WERI-Rb-1 (cell line): ENCODE data around the gene RBPJL.

Experiments used
- DNase-seq: peaks from one replicate; pipeline ENCODE4 v3.0.0-alpha.2; 2020
- H3K27ac ChIP-seq: fragments of 250-450 bp; sonication (Bioruptor Pico); 2 replicates; pipeline ENCODE4 v1.5.1; 2020; ENCODE audit warnings: mild to moderate bottlenecking, moderate library complexity
- H3K27me3 ChIP-seq: fragments of 250-450 bp; sonication (Bioruptor Pico); 2 replicates; pipeline ENCODE4 v1.5.1; 2021; ENCODE audit warnings: mild to moderate bottlenecking, low read depth, moderate library complexity; ENCODE audit not compliant: insufficient read depth, severe bottlenecking
- H3K36me3 ChIP-seq: fragments of 250-450 bp; sonication (Bioruptor Pico); 2 replicates; pipeline ENCODE4 v1.5.1; 2020; ENCODE audit warnings: mild to moderate bottlenecking, moderate library complexity
- H3K4me3 ChIP-seq: 2 replicates; pipeline ENCODE4 v1.5.1; 2011; ENCODE audit warnings: low read depth, mild to moderate bottlenecking, control low read depth, low read length
- H3K9me3 ChIP-seq: fragments of 250-450 bp; sonication (Bioruptor Pico); 2 replicates; pipeline ENCODE4 v1.5.1; 2021; ENCODE audit warnings: mild to moderate bottlenecking, moderate library complexity; ENCODE audit not compliant: severe bottlenecking
- TF ChIP-seq, protein P1 (sequence below): IDR thresholded peaks from 2 replicates; pipeline ENCODE4 v1.5.1; 2011; ENCODE audit warnings: low read depth, mild to moderate bottlenecking, control low read depth, inconsistent platforms, low read length

Gene RBPJL

DNA sequence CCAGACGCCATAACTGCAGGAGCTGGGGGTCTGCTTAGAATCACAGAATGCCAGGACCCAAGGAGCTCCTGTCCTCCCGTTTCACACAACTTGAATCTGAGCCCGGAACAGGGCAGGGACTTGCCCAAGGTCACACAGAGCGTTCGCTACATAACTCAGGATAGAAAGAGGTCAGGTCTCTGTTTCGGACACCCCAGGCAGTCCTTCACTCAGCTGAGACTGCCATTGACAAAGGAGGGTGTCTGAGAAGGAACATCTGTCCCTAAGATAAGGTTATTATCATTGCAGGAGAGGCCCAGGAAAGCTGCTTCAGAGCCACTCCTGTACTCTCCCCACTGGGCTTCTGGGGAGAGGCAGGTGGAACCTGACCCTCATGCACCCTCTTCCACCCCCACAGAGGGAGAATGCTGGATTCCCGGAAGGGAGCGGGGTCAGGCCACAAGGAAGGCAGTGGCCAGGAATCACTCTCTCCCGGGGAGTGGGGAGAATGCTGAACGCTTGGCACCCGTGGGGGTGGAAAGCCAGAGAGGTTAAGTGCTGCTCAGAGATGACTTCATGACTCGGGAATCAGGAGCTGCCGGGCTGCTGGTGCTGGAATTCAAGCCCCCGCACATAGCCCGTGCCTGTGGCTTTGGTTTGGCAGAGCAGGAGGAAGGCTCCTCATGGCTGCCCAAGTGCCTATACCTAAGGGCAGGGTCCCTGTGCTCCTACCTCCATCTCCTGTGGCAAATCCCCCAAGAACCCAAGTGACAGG, 30.9 kb downstream of the RBPJL start:
- TF ChIP-seq, protein P1, sequence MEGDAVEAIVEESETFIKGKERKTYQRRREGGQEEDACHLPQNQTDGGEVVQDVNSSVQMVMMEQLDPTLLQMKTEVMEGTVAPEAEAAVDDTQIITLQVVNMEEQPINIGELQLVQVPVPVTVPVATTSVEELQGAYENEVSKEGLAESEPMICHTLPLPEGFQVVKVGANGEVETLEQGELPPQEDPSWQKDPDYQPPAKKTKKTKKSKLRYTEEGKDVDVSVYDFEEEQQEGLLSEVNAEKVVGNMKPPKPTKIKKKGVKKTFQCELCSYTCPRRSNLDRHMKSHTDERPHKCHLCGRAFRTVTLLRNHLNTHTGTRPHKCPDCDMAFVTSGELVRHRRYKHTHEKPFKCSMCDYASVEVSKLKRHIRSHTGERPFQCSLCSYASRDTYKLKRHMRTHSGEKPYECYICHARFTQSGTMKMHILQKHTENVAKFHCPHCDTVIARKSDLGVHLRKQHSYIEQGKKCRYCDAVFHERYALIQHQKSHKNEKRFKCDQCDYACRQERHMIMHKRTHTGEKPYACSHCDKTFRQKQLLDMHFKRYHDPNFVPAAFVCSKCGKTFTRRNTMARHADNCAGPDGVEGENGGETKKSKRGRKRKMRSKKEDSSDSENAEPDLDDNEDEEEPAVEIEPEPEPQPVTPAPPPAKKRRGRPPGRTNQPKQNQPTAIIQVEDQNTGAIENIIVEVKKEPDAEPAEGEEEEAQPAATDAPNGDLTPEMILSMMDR, result no peak
- peak overlapping the region; percentile 54 for H3K27ac ChIP-seq
- peaks cover 58% of the 10 kb centered on the region for H3K36me3 ChIP-seq
- H3K4me3 ChIP-seq, result no peak overlapping the region
- H3K27me3 ChIP-seq, result no peaks in the 10 kb centered on the region
- no peak for DNase-seq
- H3K9me3 ChIP-seq, result no peaks in the 10 kb centered on the region

DNA sequence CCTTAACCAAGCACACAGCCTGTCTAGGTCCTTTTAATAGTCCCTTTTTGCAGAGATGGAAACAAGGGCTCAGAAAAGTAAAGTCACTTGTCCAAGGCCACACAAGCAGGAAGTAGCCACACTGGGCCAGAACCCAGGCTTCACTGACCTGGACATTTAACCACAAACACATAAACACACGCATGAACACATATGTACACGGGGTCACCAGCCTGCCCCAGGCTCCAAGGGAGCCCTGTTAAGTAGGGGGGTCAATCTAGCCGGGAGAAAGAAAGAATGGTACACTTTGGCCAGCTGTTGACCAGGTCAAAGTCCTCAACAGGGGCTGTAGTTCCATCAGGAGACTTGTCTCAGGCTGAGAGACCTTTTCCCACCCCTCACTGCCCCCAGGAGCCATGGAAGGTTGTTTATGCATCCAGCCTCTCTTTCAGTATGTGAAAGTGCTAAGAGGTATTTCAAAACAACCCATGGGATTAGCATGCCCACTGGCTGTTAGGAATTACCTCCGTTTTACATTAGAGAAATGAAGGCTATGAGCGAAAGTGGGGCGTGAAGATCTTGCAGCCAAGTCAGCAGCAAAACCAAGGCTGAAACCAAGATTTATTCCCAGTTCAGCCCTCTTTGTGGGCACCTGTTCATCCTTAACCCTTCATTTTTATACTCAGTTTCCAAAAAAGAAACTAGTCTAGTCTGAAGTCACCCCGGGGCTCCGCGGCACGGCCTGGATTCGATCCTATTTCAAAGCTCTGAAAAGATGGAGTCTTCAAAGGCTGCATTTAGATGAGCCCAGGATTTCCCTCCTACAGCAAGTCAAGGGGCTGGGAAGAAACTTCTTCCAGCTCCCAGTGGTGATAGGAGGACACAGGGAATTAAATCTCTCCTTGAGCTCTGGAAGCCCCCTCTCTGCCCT, 31.7 kb downstream of the RBPJL start:
- TF ChIP-seq, protein P1, result no peak
- Histone ChIP-seq H3K36me3 (peaks cover 54% of the 10 kb centered on the region), H3K27me3 (no peaks in the 10 kb centered on the region), H3K27ac (peak overlapping the region; percentile 54), H3K9me3 (no peaks in the 10 kb centered on the region), H3K4me3 (no peak overlapping the region)
- no peak for DNase-seq

DNA sequence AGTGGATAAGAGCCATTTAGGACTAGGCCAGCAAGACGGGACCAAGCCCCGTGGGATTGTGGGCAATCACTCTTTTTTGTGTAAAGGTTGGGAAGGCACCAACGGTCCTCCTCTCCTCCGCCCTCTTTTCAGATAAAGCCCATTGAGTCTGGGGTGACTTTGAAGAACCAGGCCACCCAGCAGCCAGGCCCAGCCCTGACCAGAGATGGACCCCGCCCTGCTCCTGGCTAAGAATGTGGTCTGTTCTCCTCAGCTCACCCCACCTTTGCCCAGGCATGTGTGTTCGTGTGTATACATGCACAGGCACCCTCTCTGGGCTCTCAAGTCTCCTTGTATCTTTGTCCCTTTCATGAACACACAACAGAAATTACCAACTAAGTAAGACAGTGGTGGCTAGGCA, 32.4 kb downstream of the RBPJL start:
- H3K27ac ChIP-seq, result no peak overlapping the region
- peaks cover 51% of the 10 kb centered on the region for H3K36me3 ChIP-seq
- H3K4me3 ChIP-seq, result no peak overlapping the region
- H3K9me3 ChIP-seq, result no peaks in the 10 kb centered on the region
- TF ChIP-seq, protein P1, result no peak
- no peak for DNase-seq
- no peaks in the 10 kb centered on the region for H3K27me3 ChIP-seq

DNA sequence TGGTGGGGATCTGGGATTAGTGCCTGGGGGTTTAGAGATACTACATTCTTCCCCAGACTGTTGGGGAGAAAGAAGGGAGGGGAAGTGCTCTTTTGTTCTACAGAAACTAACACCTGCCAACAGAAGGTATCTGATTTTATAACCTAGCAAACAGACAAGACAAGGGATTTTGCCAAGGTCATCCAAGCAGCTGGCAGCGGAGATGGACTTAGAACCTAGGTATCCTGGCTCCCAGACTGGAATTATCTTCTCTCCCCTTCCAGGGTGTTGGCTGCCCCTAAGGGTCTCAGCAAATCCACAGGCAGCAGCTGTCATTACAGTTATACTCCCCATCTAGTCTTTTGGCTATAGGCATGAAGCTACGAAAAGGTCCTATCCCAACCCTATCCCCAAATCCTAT, 33.2 kb downstream of the RBPJL start:
- H3K36me3 ChIP-seq, result peaks cover 46% of the 10 kb centered on the region
- no peaks in the 10 kb centered on the region for H3K27me3 ChIP-seq
- H3K4me3 ChIP-seq, result no peak overlapping the region
- TF ChIP-seq, protein P1, result no peak
- H3K9me3 ChIP-seq, result no peaks in the 10 kb centered on the region
- peak overlapping the region; percentile 49; the same call in 1 of the 2 replicates for H3K27ac ChIP-seq
- no peak for DNase-seq

DNA sequence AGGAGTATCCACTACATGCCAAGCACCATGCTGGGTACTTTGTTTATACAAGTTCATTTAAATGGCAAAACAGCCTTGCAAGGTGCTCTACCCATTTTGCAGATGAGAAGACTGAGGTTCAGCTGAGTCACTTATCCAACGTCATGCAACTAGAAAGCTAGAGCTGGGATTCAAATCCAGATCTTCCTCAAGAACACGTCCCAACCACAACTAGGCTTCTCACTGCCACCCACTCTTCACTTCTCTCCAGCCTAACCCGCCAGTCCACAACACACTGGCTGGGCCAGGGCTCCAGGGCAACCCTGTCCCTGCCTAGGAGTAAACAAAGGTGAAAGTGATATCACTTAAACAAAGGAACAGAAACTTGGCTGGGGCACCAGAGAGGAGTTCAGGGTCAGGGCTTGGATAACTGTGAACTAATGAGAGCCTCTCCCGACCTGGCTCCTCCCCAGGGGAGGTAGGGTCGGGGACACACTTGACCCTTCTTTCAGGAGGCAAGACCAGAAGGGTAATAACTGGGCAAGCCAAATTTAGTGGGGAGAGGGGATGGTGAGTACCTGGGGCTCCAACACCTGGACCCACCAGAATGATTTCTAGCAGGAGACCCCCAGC, 33.7 kb downstream of the RBPJL start:
- peak overlapping the region; percentile 49 for H3K27ac ChIP-seq
- TF ChIP-seq, protein P1, result no peak
- H3K4me3 ChIP-seq, result no peak overlapping the region
- H3K9me3 ChIP-seq, result no peaks in the 10 kb centered on the region
- H3K27me3 ChIP-seq, result no peaks in the 10 kb centered on the region
- peaks cover 41% of the 10 kb centered on the region for H3K36me3 ChIP-seq
- no peak for DNase-seq
